Adipocyte (in vitro differentiated cells): ENCODE data around the gene RABL3.

Experiments
- DNase-seq: peaks from one replicate; pipeline ENCODE4 v3.0.0-alpha.2; 2015; ENCODE audit warnings: low read depth
- H3K27me3 ChIP-seq: replicated peaks from 2 replicates; pipeline ENCODE4 v1.7.0; 2013; ENCODE audit warnings: mild to moderate bottlenecking, low read length, moderate library complexity; ENCODE audit not compliant: control insufficient read depth, insufficient read depth
- H3K36me3 ChIP-seq: 2 replicates; pipeline ENCODE4 v1.7.0; 2013; ENCODE audit warnings: low read length, mild to moderate bottlenecking, moderate library complexity; ENCODE audit not compliant: control insufficient read depth, insufficient read depth, severe bottlenecking
- H3K4me1 ChIP-seq: 2 replicates; pipeline ENCODE4 v1.7.0; 2013; ENCODE audit warnings: mild to moderate bottlenecking, low read length, moderate library complexity; ENCODE audit not compliant: control insufficient read depth, insufficient read depth
- H3K4me3 ChIP-seq: 2 replicates; pipeline ENCODE4 v1.7.0; 2013; ENCODE audit warnings: mild to moderate bottlenecking, low read length, moderate library complexity
- H3K9ac ChIP-seq: 2 replicates; pipeline ENCODE4 v1.7.0; 2013; ENCODE audit warnings: mild to moderate bottlenecking, low read length, moderate library complexity
- H3K9me3 ChIP-seq: 2 replicates; pipeline ENCODE4 v1.7.0; 2013; ENCODE audit warnings: mild to moderate bottlenecking, low read length, moderate library complexity; ENCODE audit not compliant: control insufficient read depth

RABL3 gene

GRCh38 chr3:120659834-120660233 lies 82.5 kb downstream of the RABL3 start:
- no peak for DNase-seq
- Histone ChIP-seq H3K9me3 (no peaks in the 10 kb centered on the region), H3K36me3 (no peaks in the 10 kb centered on the region), H3K4me3 (no peak overlapping the region), H3K4me1 (no peaks in the 10 kb centered on the region), H3K9ac (no peak overlapping the region), H3K27me3 (no peaks in the 10 kb centered on the region)

- Histone ChIP-seq H3K27me3 (no peaks in the 10 kb centered on the region), H3K4me1 (no peaks in the 10 kb centered on the region), H3K4me3 (no peak overlapping the region), H3K9me3 (no peaks in the 10 kb centered on the region), H3K9ac (no peak overlapping the region), H3K36me3 (no peaks in the 10 kb centered on the region)
- no peak for DNase-seq
Measured at GRCh38 chr3:120659285-120659684, 83.0 kb downstream of the RABL3 start.

- no peak for DNase-seq
- Histone ChIP-seq H3K9me3 (no peaks in the 10 kb centered on the region), H3K27me3 (no peaks in the 10 kb centered on the region), H3K36me3 (no peaks in the 10 kb centered on the region), H3K4me3 (no peak overlapping the region), H3K9ac (no peak overlapping the region), H3K4me1 (no peaks in the 10 kb centered on the region)
Measured at GRCh38 chr3:120652896-120653545, 89.3 kb downstream of the RABL3 start.

GRCh38 chr3:120652281-120652680 lies 90.0 kb downstream of the RABL3 start:
- DNase-seq: no peak
- Histone ChIP-seq H3K4me3 (no peak overlapping the region), H3K9me3 (no peaks in the 10 kb centered on the region), H3K36me3 (no peaks in the 10 kb centered on the region), H3K9ac (no peak overlapping the region), H3K4me1 (no peaks in the 10 kb centered on the region), H3K27me3 (no peaks in the 10 kb centered on the region)

- Histone ChIP-seq H3K36me3 (no peaks in the 10 kb centered on the region), H3K4me1 (no peaks in the 10 kb centered on the region), H3K9me3 (no peaks in the 10 kb centered on the region), H3K4me3 (no peak overlapping the region), H3K9ac (no peak overlapping the region), H3K27me3 (no peaks in the 10 kb centered on the region)
- no peak for DNase-seq
Measured at GRCh38 chr3:120650311-120650710, 92.0 kb downstream of the RABL3 start.

GRCh38 chr3:120649830-120650233 lies 92.5 kb downstream of the RABL3 start:
- DNase-seq: no peak
- H3K4me1 ChIP-seq: peaks cover 3% of the 10 kb centered on the region
- H3K36me3 ChIP-seq: no peaks in the 10 kb centered on the region
- H3K27me3 ChIP-seq: no peaks in the 10 kb centered on the region
- H3K9me3 ChIP-seq: no peaks in the 10 kb centered on the region
- H3K9ac ChIP-seq: no peak overlapping the region
- H3K4me3 ChIP-seq: no peak overlapping the region

GRCh38 chr3:120648290-120648689 lies 94.0 kb downstream of the RABL3 start:
- no peak for DNase-seq
- no peaks in the 10 kb centered on the region for H3K9me3 ChIP-seq
- H3K27me3 ChIP-seq: no peaks in the 10 kb centered on the region
- H3K9ac ChIP-seq: no peak overlapping the region
- H3K4me1 ChIP-seq: peaks cover 3% of the 10 kb centered on the region
- H3K4me3 ChIP-seq: no peak overlapping the region
- no peaks in the 10 kb centered on the region for H3K36me3 ChIP-seq

GRCh38 chr3:120646771-120647432 lies 95.4 kb downstream of the RABL3 start:
- no peak for DNase-seq
- Histone ChIP-seq H3K4me3 (no peak overlapping the region), H3K9ac (no peak overlapping the region), H3K27me3 (no peaks in the 10 kb centered on the region), H3K4me1 (peaks cover 3% of the 10 kb centered on the region), H3K9me3 (no peaks in the 10 kb centered on the region), H3K36me3 (no peaks in the 10 kb centered on the region)

GRCh38 chr3:120645083-120645845 lies 97.1 kb downstream of the RABL3 start:
- Histone ChIP-seq H3K36me3 (no peaks in the 10 kb centered on the region), H3K9ac (no peak overlapping the region), H3K4me1 (peaks cover 10% of the 10 kb centered on the region), H3K4me3 (no peak overlapping the region), H3K27me3 (no peaks in the 10 kb centered on the region), H3K9me3 (no peaks in the 10 kb centered on the region)
- no peak for DNase-seq

- H3K4me1 ChIP-seq: peaks cover 10% of the 10 kb centered on the region
- no peak overlapping the region for H3K4me3 ChIP-seq
- H3K27me3 ChIP-seq: no peaks in the 10 kb centered on the region
- no peak overlapping the region for H3K9ac ChIP-seq
- no peak for DNase-seq
- H3K9me3 ChIP-seq: no peaks in the 10 kb centered on the region
- H3K36me3 ChIP-seq: no peaks in the 10 kb centered on the region
Measured at GRCh38 chr3:120642368-120642948, 99.9 kb downstream of the RABL3 start.

GRCh38 chr3:120641696-120642246 lies 100.5 kb downstream of the RABL3 start:
- Histone ChIP-seq H3K36me3 (no peaks in the 10 kb centered on the region), H3K9me3 (no peaks in the 10 kb centered on the region), H3K27me3 (no peaks in the 10 kb centered on the region), H3K4me1 (peaks cover 14% of the 10 kb centered on the region), H3K4me3 (no peak overlapping the region), H3K9ac (no peak overlapping the region)
- no peak for DNase-seq
